ENCODE data around the gene TOR3A. TPM values are rescaled to one million over a fixed set of nuclear protein-coding genes. Genes with fewer than 3 reads are reported as not detected.
A peak's percentile ranks its signal among the peaks of the same experiment; 100 is the strongest.

Gene TOR3A
- total and polyA plus RNA-seq, 4 donors = 7.3 to 23.4 (median 16.2) TPM

- Histone ChIP-seq H3K27me3 (ENCODE audit: control insufficient read depth in 1 of 2, insufficient read depth in 2 of 2, low read length in 1 of 2) (no peaks in the 10 kb centered on the region), H3K4me1 (ENCODE audit: control insufficient read depth in 1 of 2, insufficient read depth in 2 of 2, low read length in 2 of 2) (no peaks in the 10 kb centered on the region), H3K4me3 (ENCODE audit: low read length in 2 of 2) (no peak overlapping the region), H3K36me3 (ENCODE audit: control insufficient read depth in 1 of 2, insufficient read depth in 2 of 2, low read length in 1 of 2) (no peaks in the 10 kb centered on the region), H3K27ac (ENCODE audit: low read depth in 1 of 2, low read length in 2 of 2) (no peak overlapping the region), H3K9me3 (ENCODE audit: control insufficient read depth, low read length) (no peaks in the 10 kb centered on the region)
- 92 to 95% methylated on average over 3 of the region's 3 CpGs for WGBS, 2 donors
- no peak for ATAC-seq (ENCODE audit: low FRiP score)
- no peak for DNase-seq
- intact Hi-C loops (cut with DNase I) = no loop called here
Measured at GRCh38 chr1:179058487-179059483, 23.1 kb upstream of the TOR3A start.

- whole genome bisulfite sequencing, 2 donors = 92% methylated on average over 8 of the region's 8 CpGs
- Histone ChIP-seq H3K9me3 (ENCODE audit: control insufficient read depth, low read length) (no peaks in the 10 kb centered on the region), H3K27ac (ENCODE audit: low read depth in 1 of 2, low read length in 2 of 2) (no peak overlapping the region), H3K36me3 (ENCODE audit: control insufficient read depth in 1 of 2, insufficient read depth in 2 of 2, low read length in 1 of 2) (peaks cover 0 to 2% of the 10 kb centered on the region in 2 donors), H3K27me3 (ENCODE audit: control insufficient read depth in 1 of 2, insufficient read depth in 2 of 2, low read length in 1 of 2) (no peaks in the 10 kb centered on the region), H3K4me1 (ENCODE audit: control insufficient read depth in 1 of 2, insufficient read depth in 2 of 2, low read length in 2 of 2) (no peaks in the 10 kb centered on the region), H3K4me3 (ENCODE audit: low read length in 2 of 2) (no peak overlapping the region)
- DNase-seq (no peak), ATAC-seq (ENCODE audit: low FRiP score) (no peak)
- intact Hi-C loops (cut with DNase I) = no loop called here
Measured at GRCh38 chr1:179061360-179062282, 20.2 kb upstream of the TOR3A start.

- intact Hi-C loops (cut with DNase I) = no loop called here
- DNase-seq (no peak), ATAC-seq (ENCODE audit: low FRiP score) (no peak)
- no peaks in the 10 kb centered on the region for H3K9me3 ChIP-seq (ENCODE audit: control insufficient read depth, low read length)
- peaks cover 0 to 4% of the 10 kb centered on the region in 2 donors for H3K36me3 ChIP-seq (ENCODE audit: control insufficient read depth in 1 of 2, insufficient read depth in 2 of 2, low read length in 1 of 2)
- 94 to 98% methylated on average over 4 of the region's 4 CpGs for WGBS, 2 donors
- H3K27me3 ChIP-seq (ENCODE audit: control insufficient read depth in 1 of 2, insufficient read depth in 2 of 2, low read length in 1 of 2) = no peaks in the 10 kb centered on the region
- no peaks in the 10 kb centered on the region for H3K4me1 ChIP-seq (ENCODE audit: control insufficient read depth in 1 of 2, insufficient read depth in 2 of 2, low read length in 2 of 2)
- no peak overlapping the region for H3K4me3 ChIP-seq (ENCODE audit: low read length in 2 of 2)
- H3K27ac ChIP-seq (ENCODE audit: low read depth in 1 of 2, low read length in 2 of 2) = no peak overlapping the region
Measured at GRCh38 chr1:179066471-179066870, 15.4 kb upstream of the TOR3A start.

- intact Hi-C loops (cut with DNase I) = no loop called here
- no peaks in the 10 kb centered on the region for H3K27me3 ChIP-seq (ENCODE audit: control insufficient read depth in 1 of 2, insufficient read depth in 2 of 2, low read length in 1 of 2)
- H3K9me3 ChIP-seq (ENCODE audit: control insufficient read depth, low read length) = no peaks in the 10 kb centered on the region
- no peaks in the 10 kb centered on the region for H3K36me3 ChIP-seq (ENCODE audit: control insufficient read depth in 1 of 2, insufficient read depth in 2 of 2, low read length in 1 of 2)
- no peaks in the 10 kb centered on the region for H3K4me1 ChIP-seq (ENCODE audit: control insufficient read depth in 1 of 2, insufficient read depth in 2 of 2, low read length in 2 of 2)
- 77 to 79% methylated on average over 7 of the region's 7 CpGs for WGBS, 2 donors
- no peak overlapping the region for H3K27ac ChIP-seq (ENCODE audit: low read depth in 1 of 2, low read length in 2 of 2)
- DNase-seq (no peak), ATAC-seq (ENCODE audit: low FRiP score) (no peak)
- H3K4me3 ChIP-seq (ENCODE audit: low read length in 2 of 2) = no peak overlapping the region
Measured at GRCh38 chr1:179077396-179077795, 4.5 kb upstream of the TOR3A start.

- Histone ChIP-seq H3K4me3 (ENCODE audit: low read length in 2 of 2) (no peak overlapping the region), H3K27ac (ENCODE audit: low read depth in 1 of 2, low read length in 2 of 2) (no peak overlapping the region), H3K9me3 (ENCODE audit: control insufficient read depth, low read length) (no peaks in the 10 kb centered on the region), H3K27me3 (ENCODE audit: control insufficient read depth in 1 of 2, insufficient read depth in 2 of 2, low read length in 1 of 2) (no peaks in the 10 kb centered on the region), H3K36me3 (ENCODE audit: control insufficient read depth in 1 of 2, insufficient read depth in 2 of 2, low read length in 1 of 2) (no peaks in the 10 kb centered on the region), H3K4me1 (ENCODE audit: control insufficient read depth in 1 of 2, insufficient read depth in 2 of 2, low read length in 2 of 2) (peaks cover 0 to 3% of the 10 kb centered on the region in 2 donors)
- WGBS, 2 donors = 44 to 49% methylated on average over 18 of the region's 18 CpGs
- peak; percentile 78 for ATAC-seq (ENCODE audit: low FRiP score)
- intact Hi-C loops (cut with DNase I) = loop anchor here (2.0 kb wide), 2 partner anchors 214 to 290 kb away; partner anchors contain the start of gene SOAT1 (in 1 of the 2)
- no peak for DNase-seq
Measured at GRCh38 chr1:179079113-179079761, 2.6 kb upstream of the TOR3A start.

- H3K9me3 ChIP-seq (ENCODE audit: control insufficient read depth, low read length) = no peaks in the 10 kb centered on the region
- no peaks in the 10 kb centered on the region for H3K36me3 ChIP-seq (ENCODE audit: control insufficient read depth in 1 of 2, insufficient read depth in 2 of 2, low read length in 1 of 2)
- peaks cover 0 to 3% of the 10 kb centered on the region in 2 donors for H3K4me1 ChIP-seq (ENCODE audit: control insufficient read depth in 1 of 2, insufficient read depth in 2 of 2, low read length in 2 of 2)
- no peaks in the 10 kb centered on the region for H3K27me3 ChIP-seq (ENCODE audit: control insufficient read depth in 1 of 2, insufficient read depth in 2 of 2, low read length in 1 of 2)
- peak overlapping the region in 1 of 2 donors; percentile 92 for H3K27ac ChIP-seq (ENCODE audit: low read depth in 1 of 2, low read length in 2 of 2)
- WGBS, 2 donors = 28% methylated on average over 18 of the region's 18 CpGs
- DNase-seq (no peak), ATAC-seq (ENCODE audit: low FRiP score) (no peak)
- peak overlapping the region; percentile 44 to 80 for H3K4me3 ChIP-seq (ENCODE audit: low read length in 2 of 2)
- intact Hi-C loops (cut with DNase I) = loop anchor here (5.0 kb wide), 4 partner anchors 41 to 286 kb away; partner anchors contain the start of genes AXDND1 (in 1 of the 2) and SOAT1 (in 1 of the 2)
Measured at GRCh38 chr1:179080866-179081686, 794 bp upstream of the TOR3A start.

- H3K27me3 ChIP-seq (ENCODE audit: control insufficient read depth in 1 of 2, insufficient read depth in 2 of 2, low read length in 1 of 2) = no peaks in the 10 kb centered on the region
- peak; percentile 37 for ATAC-seq (ENCODE audit: low FRiP score)
- peak; percentile 60 to 82 for DNase-seq
- H3K36me3 ChIP-seq (ENCODE audit: control insufficient read depth in 1 of 2, insufficient read depth in 2 of 2, low read length in 1 of 2) = no peaks in the 10 kb centered on the region
- intact Hi-C loops (cut with DNase I) = loop anchor here (2.0 to 5.0 kb wide), 5 partner anchors 40 to 285 kb away; partner anchors contain the start of genes AXDND1 (in 1 of the 2) and SOAT1 (in 1 of the 2)
- H3K27ac ChIP-seq (ENCODE audit: low read depth in 1 of 2, low read length in 2 of 2) = peak overlapping the region in 1 of 2 donors; percentile 54
- H3K9me3 ChIP-seq (ENCODE audit: control insufficient read depth, low read length) = no peaks in the 10 kb centered on the region
- H3K4me3 ChIP-seq (ENCODE audit: low read length in 2 of 2) = peak overlapping the region; percentile 44 to 80
- WGBS, 2 donors = 0 to 1% methylated on average over 37 to 52 of the region's 52 CpGs
- peaks cover 0 to 3% of the 10 kb centered on the region in 2 donors for H3K4me1 ChIP-seq (ENCODE audit: control insufficient read depth in 1 of 2, insufficient read depth in 2 of 2, low read length in 2 of 2)
Measured at GRCh38 chr1:179082333-179082998, 596 bp downstream of the TOR3A start.

Measured in aorta (tissue), 5 donors.